ENCODE results near the gene AARS2.

Gene AARS2

DNA sequence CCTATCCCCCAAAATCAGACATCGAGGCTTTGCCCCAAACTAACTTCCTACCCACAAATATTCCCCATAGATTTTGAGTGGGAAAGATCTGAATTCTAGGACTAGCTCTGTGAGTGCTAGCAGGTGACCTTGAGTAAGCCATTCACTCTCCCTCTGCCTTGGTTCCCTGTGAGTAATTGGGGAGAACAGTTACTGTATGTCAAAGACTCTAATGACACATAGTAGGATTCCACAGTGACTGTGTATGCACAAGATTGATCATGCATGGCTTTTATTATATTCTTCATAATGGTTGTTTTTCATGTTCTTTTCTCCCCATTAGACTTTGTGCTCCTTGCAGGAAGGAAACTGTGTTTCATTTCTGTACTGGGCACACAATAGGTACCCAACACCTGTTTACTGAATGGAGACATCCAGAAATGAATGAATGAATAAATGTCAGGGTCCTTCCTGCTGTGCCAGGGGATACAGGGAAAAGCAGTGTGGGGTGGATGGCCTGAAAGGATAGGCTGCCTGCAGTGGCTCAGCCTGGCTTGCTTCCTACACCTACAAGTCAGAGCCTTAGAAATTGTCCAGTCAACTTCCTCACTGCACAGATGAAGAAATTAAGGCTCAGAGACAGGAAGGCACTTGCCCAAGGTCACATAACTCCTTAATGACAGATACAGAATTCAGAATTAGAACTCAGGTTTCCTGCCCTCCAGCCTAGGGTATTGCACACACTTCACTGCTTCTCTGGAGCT lies 43.8 kb downstream of the AARS2 start:
- TF ChIP-seq, protein P1, sequence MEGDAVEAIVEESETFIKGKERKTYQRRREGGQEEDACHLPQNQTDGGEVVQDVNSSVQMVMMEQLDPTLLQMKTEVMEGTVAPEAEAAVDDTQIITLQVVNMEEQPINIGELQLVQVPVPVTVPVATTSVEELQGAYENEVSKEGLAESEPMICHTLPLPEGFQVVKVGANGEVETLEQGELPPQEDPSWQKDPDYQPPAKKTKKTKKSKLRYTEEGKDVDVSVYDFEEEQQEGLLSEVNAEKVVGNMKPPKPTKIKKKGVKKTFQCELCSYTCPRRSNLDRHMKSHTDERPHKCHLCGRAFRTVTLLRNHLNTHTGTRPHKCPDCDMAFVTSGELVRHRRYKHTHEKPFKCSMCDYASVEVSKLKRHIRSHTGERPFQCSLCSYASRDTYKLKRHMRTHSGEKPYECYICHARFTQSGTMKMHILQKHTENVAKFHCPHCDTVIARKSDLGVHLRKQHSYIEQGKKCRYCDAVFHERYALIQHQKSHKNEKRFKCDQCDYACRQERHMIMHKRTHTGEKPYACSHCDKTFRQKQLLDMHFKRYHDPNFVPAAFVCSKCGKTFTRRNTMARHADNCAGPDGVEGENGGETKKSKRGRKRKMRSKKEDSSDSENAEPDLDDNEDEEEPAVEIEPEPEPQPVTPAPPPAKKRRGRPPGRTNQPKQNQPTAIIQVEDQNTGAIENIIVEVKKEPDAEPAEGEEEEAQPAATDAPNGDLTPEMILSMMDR (IDR thresholded peaks at IDR 0.05; ENCODE audit: control insufficient read depth, insufficient read depth, low read depth, low read length, missing control alignments): no peak
- no peak overlapping the region for H3K4me3 ChIP-seq (ENCODE audit: control insufficient read depth, low read depth, low read length)
- no peak for DNase-seq (ENCODE audit: low read depth)

DNA sequence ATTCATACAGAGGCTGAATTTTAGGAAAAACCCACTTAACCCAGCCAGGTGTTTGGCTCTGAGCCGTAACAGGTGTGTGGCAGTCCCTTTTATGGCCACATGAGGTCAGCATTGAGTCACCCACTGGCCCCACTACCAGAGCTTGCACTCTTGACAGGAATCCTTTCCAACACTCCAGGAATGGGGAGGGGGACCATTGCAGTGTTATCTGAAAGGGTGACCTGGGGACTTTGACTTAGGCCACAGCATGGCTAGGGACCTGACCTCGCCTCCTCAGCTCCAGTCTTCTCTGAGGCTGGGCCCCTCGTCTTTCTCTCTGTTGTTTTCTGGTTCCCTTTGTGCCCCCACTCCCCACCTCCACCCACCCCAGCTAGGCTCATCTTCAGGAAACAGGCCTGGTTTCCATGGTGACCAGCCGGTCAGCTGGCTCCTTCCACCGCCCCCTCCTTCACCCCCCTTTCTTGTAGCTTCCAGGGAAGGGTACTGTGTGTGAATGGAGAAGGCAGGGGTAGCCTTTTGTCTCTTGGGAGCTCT lies 45.0 kb downstream of the AARS2 start:
- H3K4me3 ChIP-seq (ENCODE audit: control insufficient read depth, low read depth, low read length): no peak overlapping the region
- no peak for DNase-seq (ENCODE audit: low read depth)
- TF ChIP-seq, protein P1 (IDR thresholded peaks at IDR 0.05; ENCODE audit: control insufficient read depth, insufficient read depth, low read depth, low read length, missing control alignments): peak; percentile 94

DNA sequence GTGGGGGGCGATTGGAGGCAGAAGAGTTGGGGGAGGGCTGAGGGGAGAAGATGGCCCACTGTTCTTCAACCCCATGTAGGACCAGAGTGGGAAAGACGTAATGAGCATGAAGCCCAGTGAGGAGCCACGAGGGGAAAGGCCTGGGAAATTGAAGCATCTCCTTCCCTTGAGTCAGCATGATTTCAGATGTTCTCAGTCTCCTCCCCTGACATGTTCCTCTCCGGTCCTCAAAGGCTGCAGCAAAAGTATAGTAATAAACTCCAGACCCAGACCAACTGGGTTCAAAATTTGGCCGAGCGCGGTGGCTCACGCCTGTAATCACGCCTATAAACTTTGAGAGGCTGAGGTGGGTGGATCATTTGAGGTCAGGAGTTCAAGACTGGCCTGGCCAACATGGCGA lies 45.9 kb downstream of the AARS2 start:
- TF ChIP-seq, protein P1 (IDR thresholded peaks at IDR 0.05; ENCODE audit: control insufficient read depth, insufficient read depth, low read depth, low read length, missing control alignments): no peak
- H3K4me3 ChIP-seq (ENCODE audit: control insufficient read depth, low read depth, low read length): no peak overlapping the region
- DNase-seq (ENCODE audit: low read depth): no peak

DNA sequence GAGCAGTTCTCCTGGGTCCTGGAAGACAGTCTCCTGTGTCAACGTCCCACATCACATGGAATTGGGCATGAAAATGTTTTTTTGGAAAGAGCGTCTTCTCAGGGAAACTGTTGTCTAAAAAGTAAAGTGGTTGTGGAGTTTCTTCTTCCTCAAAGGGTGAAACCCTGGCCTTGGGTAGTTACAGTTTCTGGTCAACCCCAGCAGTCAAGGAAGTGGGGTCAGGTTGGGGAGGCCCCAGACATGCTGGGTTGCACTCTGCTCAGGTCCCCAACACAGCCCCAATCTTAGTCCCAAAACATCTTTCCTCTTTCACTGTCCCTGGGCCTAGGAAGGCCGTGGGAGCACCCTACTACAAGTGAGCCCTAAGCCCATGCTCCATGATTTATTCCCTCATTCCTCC lies 46.8 kb downstream of the AARS2 start:
- no peak for DNase-seq (ENCODE audit: low read depth)
- H3K4me3 ChIP-seq (ENCODE audit: control insufficient read depth, low read depth, low read length): no peak overlapping the region
- TF ChIP-seq, protein P1 (IDR thresholded peaks at IDR 0.05; ENCODE audit: control insufficient read depth, insufficient read depth, low read depth, low read length, missing control alignments): no peak

DNA sequence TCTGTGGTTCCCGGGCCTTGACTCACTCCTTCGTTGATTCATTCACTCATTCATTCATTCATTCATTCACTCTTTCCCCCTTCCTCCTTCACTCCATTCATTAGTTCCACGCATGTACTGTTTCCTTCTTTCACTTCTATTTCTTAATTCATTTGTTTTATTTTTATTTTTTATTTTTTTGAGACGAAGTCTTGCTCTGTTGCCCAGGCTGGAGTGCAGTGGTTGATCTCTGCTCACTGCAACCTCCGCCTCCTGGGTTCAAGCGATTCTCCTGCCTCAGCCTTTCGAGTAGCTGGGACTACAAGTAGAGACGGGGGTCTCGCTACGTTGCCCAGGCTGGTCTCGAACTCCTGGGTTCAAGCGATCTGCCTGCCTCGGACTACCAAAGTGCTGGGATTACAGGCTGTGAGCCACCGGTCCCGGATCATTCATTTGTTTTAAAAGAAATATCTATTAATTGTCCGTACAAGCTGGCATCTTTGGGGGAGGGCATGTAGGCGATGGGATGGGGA lies 47.4 kb downstream of the AARS2 start:
- TF ChIP-seq, protein P1 (IDR thresholded peaks at IDR 0.05; ENCODE audit: control insufficient read depth, insufficient read depth, low read depth, low read length, missing control alignments): no peak
- DNase-seq (ENCODE audit: low read depth): no peak
- no peak overlapping the region; the same call in 1 of the 2 replicates for H3K4me3 ChIP-seq (ENCODE audit: control insufficient read depth, low read depth, low read length)

DNA sequence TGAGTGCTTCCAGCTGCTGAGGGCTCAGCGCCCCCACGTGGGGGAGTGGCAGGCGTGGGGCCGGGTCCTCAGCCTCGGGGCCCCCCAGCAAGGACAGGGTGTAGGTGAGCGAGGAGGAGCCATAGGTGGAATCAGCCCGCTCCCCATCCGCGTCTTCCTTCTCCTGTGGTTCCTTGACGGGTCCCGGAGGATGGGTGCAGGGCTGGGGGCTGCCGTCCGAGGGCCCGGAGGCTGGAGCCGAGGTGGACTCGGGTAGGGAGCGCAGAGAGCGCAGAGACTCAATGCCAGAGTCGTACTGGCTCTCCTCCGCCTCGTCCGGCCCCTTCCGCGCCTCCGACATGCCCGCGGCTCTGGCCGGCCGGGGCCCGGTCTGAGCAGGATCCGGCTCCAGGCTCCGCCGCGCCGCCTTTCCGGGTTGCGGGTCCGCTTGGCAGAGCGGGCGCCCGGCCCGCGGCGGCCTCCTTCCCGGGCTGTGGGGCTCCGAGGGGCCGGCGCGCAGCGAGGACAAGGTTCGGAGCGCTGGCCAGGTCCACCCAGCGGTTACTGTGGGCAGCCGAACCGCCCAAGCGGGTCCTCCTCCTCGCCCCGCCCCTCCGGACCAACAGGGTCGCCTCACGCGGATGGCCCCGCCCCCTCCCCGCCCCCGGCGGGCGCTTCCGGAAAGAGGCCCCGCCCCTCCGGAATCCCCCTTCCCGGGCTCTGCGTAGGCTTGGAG lies 48.0 kb downstream of the AARS2 start, which contains the start of gene NFKBIE:
NFKBIE (minus strand) TSS at position 545 of the 715 bp plus-strand sequence; CDS start at position 340, 205 bp downstream.
- DNase-seq (ENCODE audit: low read depth): peak; percentile 52
- TF ChIP-seq, protein P1 (IDR thresholded peaks at IDR 0.05; ENCODE audit: control insufficient read depth, insufficient read depth, low read depth, low read length, missing control alignments): peak; percentile 34

More for the DNA sequence above, 48.0 kb downstream of the AARS2 start, which contains the start of gene NFKBIE:
- peak within 1 kb of the TSS; percentile 93 for H3K4me3 ChIP-seq (ENCODE audit: control insufficient read depth, low read depth, low read length)

Data from AG09309 (cell line).